OCI-M1 (cell line): ENCODE measurements around the gene ACHE.
"Not testable (repeated sequence)": the region's sequence is repeated elsewhere in the genome, so short reads cannot be mapped to it uniquely, and the experiment has no call there.

Experiments used
- DNase-seq: peaks from one replicate; lab custom pipeline; 2025; lab: John Stamatoyannopoulos, UW

The ACHE gene

DNA sequence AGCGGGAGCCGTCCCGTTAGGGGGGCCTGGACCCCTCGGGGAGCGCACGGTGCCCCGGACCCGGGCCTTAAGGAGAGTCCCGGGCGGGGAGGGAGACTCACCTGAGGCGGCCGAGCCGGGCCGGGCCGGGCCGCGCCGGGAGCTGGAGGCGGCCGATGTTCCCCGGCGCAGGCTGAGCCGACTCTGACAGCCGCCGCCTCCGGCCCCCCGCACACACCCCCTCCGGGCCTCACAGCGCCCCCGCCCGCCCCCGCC is at the start of gene ACHE:
Gene ACHE, minus strand, starts transcription at position 188 of the 255 bp plus-strand sequence. CDS start 1,656 bp downstream, outside the sequence.
- DNase-seq: no peak

DNA sequence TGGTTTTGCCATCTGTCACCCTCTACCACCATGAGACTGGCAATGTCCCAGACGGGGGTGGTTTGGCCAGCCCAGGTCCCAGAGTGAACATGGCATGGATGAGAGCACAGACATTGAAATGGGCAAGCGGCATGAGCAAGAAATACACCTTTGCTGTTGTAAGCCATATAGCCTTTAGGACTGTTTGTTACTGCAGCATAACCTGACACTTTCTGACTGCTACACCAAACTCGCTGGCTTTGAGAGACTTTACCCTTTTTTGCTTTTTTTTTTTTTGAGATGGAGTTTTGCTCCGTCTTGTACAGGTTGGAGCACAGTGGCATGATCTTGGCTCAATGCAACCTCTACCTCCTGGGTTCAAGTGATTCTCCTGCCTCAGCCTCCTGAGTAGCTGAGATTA is 48.5 kb upstream of the ACHE start:
- no peak for DNase-seq

DNA sequence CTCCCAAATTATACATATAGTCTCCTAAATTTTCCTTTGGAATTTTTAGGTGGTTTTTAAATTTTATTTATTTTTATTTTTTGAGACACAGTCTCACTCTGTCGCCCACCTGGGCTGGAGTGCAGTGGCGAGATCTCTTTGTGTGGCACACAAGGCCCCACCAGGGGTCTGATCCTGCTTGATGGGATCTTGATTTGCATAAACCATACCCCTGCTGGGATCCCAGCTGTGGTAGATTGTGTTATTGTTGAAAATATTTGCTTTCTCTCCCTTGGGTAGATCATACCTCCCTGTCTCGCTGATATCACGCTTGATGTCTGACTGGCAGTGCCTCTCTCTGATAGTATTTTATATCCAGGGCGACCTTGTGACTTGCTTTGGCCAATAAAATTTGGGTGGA is 48.0 kb upstream of the ACHE start:
- DNase-seq: no peak

DNA sequence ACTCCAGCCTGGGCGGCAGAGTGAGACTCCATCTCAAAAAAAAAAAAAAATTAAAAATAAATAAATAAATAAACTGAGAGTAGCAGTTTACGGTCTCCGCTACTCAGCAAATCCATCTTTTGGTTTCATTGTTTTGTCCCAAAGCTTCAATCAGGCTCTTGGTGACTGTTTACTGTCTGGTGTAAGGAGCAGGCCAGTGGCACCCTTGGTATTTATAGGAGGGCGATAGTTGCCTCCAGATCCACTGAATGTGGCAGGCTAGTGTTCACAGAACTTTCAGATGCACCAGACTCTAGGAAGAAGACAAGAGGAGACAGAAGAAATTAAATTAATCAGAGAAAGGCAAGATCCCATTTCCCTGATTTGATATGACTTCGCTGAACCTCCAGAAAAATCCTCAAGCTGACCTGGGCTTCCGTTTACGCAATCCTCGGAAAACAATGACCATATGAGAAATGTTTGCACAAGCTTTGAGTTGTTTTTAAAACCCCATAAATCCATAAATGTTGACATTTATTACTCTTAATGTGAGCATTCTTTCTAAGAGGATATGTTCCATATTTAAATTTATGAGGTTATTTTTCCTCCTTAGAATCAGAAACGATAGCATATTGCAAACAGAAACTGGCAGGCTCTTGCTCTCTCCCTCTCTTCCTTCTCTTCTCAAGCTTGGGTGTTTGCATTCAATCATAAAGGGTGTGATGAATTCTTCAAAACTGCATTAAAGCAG is 46.5 kb upstream of the ACHE start:
- DNase-seq: no peak

DNA sequence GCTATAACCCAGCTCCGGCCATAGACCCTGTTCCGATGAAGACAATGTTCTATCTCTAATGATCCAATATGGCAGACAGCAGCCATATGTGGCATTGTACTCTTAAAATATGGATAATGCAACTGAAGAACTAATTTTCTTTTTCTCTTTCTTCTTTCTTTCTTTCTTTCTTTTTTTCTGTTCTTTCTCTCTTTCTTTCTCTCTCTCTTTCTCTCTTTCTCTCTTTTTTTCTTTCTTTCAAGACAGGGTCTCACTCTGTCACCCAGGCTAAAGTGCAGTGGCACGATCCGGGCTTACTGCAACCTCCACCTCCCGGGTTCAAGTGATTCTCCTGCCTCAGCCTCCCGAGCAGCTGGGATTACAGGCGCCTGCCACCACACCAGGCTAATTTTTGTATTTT is 40.5 kb upstream of the ACHE start:
- DNase-seq: not testable (repeated sequence)

DNA sequence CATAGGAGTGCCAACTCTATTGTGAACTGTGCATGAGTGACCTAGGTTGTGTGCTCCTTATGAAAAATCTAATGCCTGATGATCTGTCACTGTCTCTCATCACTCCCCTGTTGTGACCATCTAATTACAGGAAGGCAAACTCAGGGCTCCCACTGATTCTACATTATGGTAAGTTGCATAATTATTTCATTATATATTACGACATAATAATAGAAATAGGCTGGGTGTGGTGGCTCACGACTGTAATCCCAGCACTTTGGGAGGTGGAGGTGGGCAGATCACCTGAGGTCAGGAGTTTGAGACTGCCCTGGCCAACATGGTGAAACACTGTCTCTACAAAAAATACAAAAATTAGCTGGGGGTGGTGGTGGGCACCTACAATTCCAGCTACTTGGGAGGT is 39.7 kb upstream of the ACHE start:
- DNase-seq: not testable (repeated sequence)

DNA sequence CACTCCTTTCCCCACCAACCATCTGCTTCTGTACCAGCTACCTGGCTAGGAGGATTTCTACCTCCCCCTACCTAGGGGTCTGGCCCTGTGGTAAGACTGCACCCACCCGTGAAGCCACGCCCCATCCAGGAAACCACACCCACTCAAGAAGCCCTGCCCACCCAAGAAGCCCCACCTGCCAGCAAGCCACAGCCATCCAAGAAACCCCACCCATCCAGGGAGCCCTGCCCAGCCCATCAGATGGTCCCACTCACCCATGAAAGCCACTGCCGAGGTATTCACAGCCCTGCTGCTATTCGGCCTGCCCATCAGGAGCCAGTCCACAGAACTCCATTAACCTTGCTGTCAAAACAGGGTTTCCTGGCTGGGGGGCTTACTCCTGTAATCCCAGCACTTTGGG is 38.0 kb upstream of the ACHE start:
- DNase-seq: no peak

DNA sequence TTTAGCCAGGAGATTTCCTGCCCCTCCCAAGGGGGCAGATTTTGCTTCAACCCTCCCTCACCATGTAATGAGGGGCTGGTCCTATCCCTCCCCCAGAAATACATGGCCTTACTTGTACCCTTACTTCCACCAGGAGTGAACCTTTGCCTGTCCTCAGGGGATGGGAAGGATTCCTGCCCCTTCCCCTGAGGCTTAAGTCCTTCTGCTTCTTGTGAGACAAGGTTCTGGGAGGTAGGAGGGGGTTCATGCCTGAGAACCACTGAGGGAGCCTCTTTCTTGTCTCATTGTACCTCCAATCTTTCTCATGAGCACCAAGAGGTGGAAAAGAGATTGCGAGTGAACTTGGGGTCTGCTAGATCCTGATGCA is 34.1 kb upstream of the ACHE start:
- no peak for DNase-seq

DNA sequence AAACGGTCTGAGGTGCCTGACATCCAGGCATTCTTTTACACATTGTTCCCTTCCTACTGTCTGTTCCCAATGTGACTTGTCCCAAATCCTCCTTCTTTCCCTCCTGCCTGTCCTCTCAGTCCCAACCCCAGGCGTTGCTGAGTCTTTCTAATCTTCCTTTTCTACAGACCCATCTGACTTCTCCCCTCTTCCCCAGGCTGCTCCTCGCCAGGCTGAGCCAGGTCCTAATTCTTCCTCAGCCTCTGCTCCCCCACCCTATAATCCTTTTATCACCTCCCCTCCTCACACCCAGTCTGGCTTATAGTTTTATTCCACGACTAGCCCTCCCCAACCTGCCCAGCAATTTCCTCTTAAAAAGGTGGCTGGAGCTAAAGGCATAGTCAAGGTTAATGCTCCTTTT is 27.9 kb upstream of the ACHE start:
- DNase-seq: not testable (repeated sequence)

DNA sequence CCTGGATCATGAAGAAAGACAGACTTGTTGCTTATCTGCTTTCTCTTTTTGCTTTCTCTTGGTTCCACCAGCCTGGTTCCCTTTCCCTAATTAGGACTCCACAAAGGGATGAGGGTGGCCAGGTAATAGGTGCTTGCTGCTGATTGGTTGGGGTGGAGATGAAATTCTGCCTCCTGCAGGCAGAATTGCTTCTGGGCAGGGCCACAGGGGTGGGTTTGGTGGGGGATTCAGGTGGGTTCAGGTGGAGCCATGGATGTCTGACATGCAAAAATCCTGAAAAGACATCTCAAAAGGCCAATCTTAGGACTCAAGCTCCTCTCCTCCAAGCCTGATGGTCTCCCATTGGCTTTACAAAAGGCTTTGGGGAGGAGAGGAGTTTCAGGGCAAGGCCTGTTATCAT is 25.4 kb upstream of the ACHE start:
- no peak for DNase-seq

DNA sequence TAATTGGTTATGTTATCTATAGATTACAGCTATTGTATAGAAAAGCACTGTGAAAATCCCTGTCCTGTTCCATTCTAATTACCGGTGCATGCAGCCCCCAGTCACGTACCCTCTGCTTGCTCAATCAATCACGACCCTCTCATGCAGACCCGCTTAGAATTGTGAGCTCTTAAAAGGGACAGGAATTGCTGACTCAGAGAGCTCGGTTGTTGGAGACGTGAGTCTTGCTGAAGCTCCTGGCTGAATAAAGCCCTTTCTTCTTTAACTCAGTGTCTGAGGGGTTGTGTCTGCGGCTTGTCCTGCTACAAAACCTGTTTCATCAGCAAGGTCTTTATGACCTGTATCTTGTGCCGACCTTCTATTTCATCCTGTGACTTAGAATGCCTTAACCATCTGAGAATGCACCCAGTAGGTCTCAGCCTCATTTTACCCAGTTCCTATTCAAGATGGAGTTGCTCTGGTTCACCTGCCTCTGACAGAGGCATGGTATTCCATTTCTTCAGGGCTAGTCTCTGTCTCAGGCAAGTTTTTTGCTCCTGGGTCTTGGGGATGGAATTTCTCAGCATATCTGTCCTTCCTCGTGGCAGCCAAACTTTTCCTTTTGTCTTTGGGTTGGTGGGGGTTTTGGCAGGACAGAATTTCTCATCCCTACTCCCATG is 24.2 kb upstream of the ACHE start:
- not testable (repeated sequence) for DNase-seq

DNA sequence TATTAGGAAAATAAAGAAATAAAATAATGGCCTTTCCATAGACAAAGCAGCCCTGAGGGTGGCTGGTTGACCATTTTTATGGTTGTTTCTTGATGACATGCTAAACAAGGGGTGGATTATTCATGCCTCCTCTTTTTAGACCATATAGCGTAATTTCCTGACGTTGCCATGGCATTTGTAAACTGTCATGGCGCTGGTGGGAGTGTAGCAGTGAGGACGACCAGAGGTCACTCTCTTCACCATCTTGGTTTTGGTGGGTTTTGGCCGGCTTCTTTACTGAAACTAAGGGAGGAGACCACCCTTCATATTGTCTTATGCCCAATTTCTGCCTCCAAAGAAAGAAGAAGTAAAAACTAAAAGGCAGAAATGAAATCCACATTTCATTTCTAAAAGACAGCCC is 23.6 kb upstream of the ACHE start:
- DNase-seq: not testable (repeated sequence)

DNA sequence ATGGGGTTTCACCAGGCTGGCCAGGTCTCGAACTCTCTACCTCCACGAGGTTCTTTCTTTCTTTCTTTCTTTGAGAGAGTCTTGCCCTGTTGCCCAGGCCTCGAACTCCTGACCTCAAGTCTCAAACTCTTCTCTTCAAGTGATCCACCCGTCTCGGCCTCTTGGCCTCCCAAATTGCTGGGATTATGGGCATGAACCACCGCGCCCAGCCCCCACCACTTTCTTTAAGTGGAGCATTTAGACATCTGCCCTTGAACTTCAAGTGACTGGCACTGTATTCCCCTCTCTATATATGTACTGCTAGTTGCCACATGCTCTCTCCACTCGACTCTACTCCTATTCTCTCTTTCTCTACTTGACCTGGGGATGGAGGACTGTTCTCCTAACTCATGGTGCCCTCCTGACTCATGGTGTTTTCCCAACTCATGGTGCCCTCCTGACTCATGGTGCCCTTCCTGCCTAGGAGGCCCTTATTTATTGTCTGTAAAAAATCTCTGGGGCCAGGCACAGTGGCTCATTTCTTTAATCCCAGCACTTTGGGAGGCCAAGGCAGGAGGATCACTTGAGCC is 19.3 kb upstream of the ACHE start:
- DNase-seq: no peak

DNA sequence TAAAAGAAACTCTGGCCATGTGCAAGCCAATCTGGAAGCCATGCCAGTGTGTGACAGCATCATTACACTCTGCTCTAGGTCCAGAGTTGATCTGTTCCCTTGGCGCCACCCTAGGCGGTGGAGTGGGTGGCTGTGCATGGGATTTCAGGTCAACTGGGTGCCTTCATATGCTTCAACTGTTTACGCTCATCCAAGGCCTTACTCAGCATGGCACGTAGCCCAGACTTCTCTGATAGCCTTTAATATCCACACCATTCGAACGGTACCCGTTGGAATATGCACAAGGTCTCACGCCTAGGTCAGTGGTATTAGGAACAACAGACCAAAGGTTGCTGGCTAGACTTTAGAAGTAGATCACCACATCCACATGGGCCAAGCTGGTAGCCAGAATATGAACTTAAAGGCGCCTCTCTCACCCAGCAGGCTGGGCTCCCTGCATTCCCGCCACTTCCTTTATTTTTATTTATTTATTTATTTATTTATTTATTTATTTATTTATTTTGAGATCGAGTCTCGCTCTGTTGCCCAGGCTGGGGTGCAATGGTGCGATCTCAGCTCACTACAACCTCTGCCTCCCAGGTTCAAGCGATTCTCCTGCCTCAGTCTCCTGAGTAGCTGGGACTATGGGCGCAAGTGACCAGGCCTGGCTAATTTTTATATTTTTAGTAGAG is 18.7 kb upstream of the ACHE start:
- DNase-seq: no peak

DNA sequence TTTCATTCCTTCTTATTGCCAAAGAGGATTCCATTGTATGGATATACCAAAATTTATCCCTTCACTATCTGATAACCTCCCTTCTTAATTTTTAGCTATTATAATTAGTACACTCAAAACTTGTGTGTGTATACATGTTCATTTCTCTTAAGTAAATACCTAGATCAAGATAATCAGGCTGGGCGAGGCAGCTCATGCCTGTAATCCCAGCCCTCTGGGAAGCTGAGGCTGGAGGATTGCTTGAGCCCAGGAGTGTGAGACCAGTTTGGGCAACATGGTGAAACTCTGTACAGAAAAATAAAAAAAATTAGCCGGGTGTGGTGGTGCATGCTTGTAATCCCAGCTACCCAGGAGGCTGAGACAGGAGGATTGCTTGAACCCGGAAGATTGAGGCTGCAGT is 15.8 kb upstream of the ACHE start:
- no peak for DNase-seq

DNA sequence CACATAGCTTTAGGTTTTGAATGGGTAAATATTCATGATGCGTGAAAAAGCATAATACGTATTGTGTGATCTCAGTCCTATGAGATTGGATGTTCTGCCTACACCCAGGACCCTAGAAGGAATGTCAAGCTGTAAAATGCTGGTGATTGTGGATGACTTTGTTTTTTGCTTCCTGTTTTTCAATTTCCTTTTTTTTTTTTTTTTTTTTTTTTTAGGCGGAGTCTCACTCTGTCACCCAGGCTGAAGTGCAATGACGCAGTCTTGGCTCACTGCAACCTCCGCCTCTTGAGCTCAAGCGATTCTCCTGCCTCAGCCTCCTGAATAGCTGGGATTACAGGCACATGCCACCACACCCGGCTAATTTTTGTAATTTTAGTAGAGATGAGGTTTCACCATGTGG is 14.8 kb upstream of the ACHE start:
- peak; percentile 76 for DNase-seq

DNA sequence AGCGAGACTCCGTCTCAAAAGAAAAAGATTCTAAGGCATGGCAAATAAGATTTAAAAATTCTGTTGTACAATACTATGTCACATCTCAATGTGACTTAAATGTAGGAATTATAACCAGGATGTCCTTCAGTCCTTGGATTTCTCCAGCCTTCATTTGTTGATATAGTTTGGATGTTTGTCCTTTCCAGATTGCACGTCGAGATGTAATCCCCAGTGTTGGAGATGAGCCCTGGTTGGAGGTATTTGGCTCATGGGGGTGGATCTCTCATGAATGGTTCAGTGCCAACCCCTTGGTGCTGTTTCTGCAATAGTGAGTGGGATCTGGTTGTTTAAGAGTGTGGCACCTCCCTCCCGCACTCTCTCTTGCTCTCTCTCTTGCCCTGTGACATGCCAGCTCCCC is 12.8 kb upstream of the ACHE start:
- no peak for DNase-seq

DNA sequence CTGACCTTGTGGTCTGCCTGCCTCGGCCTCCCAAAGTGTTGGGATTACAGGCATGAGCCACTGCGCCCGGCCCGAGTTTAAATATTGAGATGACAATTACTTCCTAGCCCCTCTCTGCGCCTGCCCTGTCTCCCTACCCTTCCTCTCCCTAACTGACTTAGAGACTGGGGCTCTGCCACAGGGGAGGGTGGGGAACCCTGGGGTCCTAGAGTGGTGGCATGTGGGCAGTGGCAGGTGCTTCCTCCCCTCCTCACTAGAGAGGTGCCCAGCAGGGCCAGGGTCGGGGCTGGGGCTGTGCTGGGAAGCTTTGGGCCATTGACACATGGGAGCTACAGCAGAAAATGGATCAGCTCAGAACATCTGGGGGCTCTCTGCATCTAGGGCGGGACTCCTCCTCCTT is 7.0 kb upstream of the ACHE start:
- DNase-seq: no peak

DNA sequence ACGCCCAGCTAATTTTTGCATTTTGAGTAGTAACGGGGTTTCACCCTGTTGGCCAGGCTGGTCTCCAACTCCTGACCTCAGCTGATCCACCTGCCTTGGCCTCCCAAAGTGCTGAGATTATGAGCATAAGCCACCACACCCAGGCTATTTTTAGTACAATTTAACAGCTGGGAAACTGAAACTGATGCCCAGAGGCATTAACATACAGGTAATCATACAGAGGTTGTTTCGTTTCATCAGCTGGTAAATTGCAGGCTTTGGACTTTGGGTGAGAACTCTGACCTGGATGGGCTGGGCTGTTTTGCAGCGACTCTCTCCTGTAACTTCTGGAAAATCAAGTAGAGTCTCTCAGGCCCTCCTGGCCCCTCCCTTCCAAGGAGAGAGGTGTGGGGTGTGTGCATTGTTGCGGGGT is 6.2 kb upstream of the ACHE start:
- DNase-seq: no peak

DNA sequence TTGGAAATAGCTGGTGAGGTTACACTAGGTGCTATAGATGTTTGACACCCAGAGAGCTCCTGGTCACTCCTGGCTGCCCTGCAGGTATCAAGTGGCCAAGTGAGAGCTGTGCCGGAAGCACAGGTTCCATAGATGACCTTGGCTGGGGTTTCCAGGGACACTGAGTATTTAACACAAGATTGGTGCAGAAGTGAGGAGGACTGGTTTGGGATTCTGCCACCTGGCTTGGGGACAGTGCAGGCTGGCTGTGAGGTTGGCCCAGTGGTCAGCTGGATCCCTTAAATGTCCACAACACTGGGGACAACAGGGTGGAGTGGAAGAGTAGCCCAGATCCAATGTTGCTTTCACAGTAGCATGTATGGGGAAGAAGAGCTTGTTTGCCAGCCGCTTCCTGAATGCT is 5.3 kb upstream of the ACHE start:
- DNase-seq: no peak

DNA sequence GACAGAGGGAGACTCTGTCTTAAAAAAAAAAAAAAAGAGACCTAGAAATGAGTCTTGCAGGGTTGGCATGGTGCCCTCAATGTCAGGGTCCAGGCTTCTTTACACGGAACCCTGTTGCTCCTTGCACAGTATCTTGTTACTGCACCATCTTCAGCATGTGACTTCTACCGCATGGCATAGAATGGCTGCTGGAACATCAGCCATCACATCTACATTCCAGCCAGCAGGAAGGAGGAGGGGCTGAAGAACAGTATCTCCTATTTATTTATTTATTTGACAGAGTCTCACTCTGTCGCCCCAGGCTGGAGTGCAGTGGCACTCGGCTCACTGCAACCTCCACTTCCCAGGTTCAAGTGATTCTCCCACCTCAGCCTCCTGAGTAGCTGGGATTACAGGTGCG is 3.7 kb upstream of the ACHE start:
- DNase-seq: no peak

DNA sequence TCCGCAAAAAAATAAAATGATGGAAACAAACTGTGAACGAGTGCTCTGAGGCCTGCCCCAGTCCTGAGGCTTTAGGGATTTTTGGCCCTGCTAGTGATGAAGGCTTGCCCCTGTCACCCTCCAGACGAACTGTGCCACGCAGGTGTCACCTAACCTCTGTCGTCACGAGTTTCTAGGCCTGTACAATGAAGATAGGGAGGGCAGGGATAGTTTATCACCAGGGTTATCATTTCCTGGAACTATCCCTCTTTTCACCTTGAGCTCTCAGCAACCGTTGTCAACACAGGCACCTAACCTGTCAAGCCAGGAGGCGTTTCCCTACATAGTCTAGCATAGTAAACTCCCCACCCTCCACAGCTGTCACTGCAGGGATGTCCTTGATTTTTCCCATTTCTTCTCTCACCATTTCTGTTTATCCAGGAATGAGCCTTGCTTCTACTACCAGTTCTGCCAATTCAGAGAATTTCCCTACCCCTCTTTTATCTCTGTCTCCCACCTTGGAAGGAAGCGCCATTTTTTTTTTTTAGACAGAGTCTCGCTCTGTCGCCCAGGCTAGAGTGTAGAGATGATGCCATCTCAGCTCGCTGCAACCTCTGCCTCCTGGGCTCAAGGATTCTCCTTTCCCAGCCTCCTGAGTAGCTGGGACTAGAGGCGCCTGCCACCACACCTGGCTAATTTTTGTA is 2.2 kb upstream of the ACHE start:
- no peak for DNase-seq
